Measurements from ENCODE around the gene RNF213.

Gene RNF213

GRCh38 chr17:80376531-80376930 lies 115.9 kb downstream of the RNF213 start:
- TF ChIP-seq POLR2AphosphoS5 (IDR thresholded peaks at IDR 0.05; ENCODE audit: low read depth, low read length) (no peak), REST (IDR thresholded peaks at IDR 0.05; ENCODE audit: insufficient read depth in 1 of 2, low read depth in 2 of 2, low read length in 2 of 2) (no peak), FOXP2 (optimal IDR thresholded peaks at IDR 0.05; ENCODE audit: borderline replicate concordance, extremely low read depth, extremely low read length, insufficient read depth) (no peak), TAF1 (IDR thresholded peaks at IDR 0.05; ENCODE audit: borderline replicate concordance, insufficient read depth, low read length) (no peak), SIN3A (IDR thresholded peaks at IDR 0.05; ENCODE audit: borderline replicate concordance, insufficient read depth, low read length) (no peak)

GRCh38 chr17:80377798-80378197 lies 117.1 kb downstream of the RNF213 start:
- TF ChIP-seq SIN3A (IDR thresholded peaks at IDR 0.05; ENCODE audit: borderline replicate concordance, insufficient read depth, low read length), result no peak
- no peak for TF ChIP-seq POLR2AphosphoS5 (IDR thresholded peaks at IDR 0.05; ENCODE audit: low read depth, low read length)
- TF ChIP-seq REST (IDR thresholded peaks at IDR 0.05; ENCODE audit: insufficient read depth in 1 of 2, low read depth in 2 of 2, low read length in 2 of 2), result no peak
- no peak for TF ChIP-seq TAF1 (IDR thresholded peaks at IDR 0.05; ENCODE audit: borderline replicate concordance, insufficient read depth, low read length)
- no peak for TF ChIP-seq FOXP2 (optimal IDR thresholded peaks at IDR 0.05; ENCODE audit: borderline replicate concordance, extremely low read depth, extremely low read length, insufficient read depth)

- TF ChIP-seq POLR2AphosphoS5 (IDR thresholded peaks at IDR 0.05; ENCODE audit: low read depth, low read length) (no peak), TAF1 (IDR thresholded peaks at IDR 0.05; ENCODE audit: borderline replicate concordance, insufficient read depth, low read length) (no peak), SIN3A (IDR thresholded peaks at IDR 0.05; ENCODE audit: borderline replicate concordance, insufficient read depth, low read length) (no peak), FOXP2 (optimal IDR thresholded peaks at IDR 0.05; ENCODE audit: borderline replicate concordance, extremely low read depth, extremely low read length, insufficient read depth) (no peak), REST (IDR thresholded peaks at IDR 0.05; ENCODE audit: insufficient read depth in 1 of 2, low read depth in 2 of 2, low read length in 2 of 2) (no peak)
Measured at GRCh38 chr17:80379348-80379747, 118.7 kb downstream of the RNF213 start.

GRCh38 chr17:80380068-80380467 lies 119.4 kb downstream of the RNF213 start:
- TF ChIP-seq FOXP2 (optimal IDR thresholded peaks at IDR 0.05; ENCODE audit: borderline replicate concordance, extremely low read depth, extremely low read length, insufficient read depth), result no peak
- no peak for TF ChIP-seq POLR2AphosphoS5 (IDR thresholded peaks at IDR 0.05; ENCODE audit: low read depth, low read length)
- TF ChIP-seq REST (IDR thresholded peaks at IDR 0.05; ENCODE audit: insufficient read depth in 1 of 2, low read depth in 2 of 2, low read length in 2 of 2), result no peak
- TF ChIP-seq SIN3A (IDR thresholded peaks at IDR 0.05; ENCODE audit: borderline replicate concordance, insufficient read depth, low read length), result no peak
- no peak for TF ChIP-seq TAF1 (IDR thresholded peaks at IDR 0.05; ENCODE audit: borderline replicate concordance, insufficient read depth, low read length)

GRCh38 chr17:80380555-80381002 lies 119.9 kb downstream of the RNF213 start:
- TF ChIP-seq TAF1 (IDR thresholded peaks at IDR 0.05; ENCODE audit: borderline replicate concordance, insufficient read depth, low read length) (no peak), REST (IDR thresholded peaks at IDR 0.05; ENCODE audit: insufficient read depth in 1 of 2, low read depth in 2 of 2, low read length in 2 of 2) (no peak), FOXP2 (optimal IDR thresholded peaks at IDR 0.05; ENCODE audit: borderline replicate concordance, extremely low read depth, extremely low read length, insufficient read depth) (no peak), SIN3A (IDR thresholded peaks at IDR 0.05; ENCODE audit: borderline replicate concordance, insufficient read depth, low read length) (no peak), POLR2AphosphoS5 (IDR thresholded peaks at IDR 0.05; ENCODE audit: low read depth, low read length) (no peak)

All from PFSK-1 (cell line).